Measurements from ENCODE around the gene CCL25. TPM values are rescaled to one million over a fixed set of nuclear protein-coding genes. Genes with fewer than 3 reads are reported as not detected.
"Not testable (repeated sequence)": the region's sequence is repeated elsewhere in the genome, so short reads cannot be mapped to it uniquely, and the experiment has no call there.

Gene CCL25
- not detected in 2 replicates for total RNA-seq (2014; rRNA removed; shearing (Covaris generic); ENCODE audit: low replicate concordance)

GRCh38 chr19:8052464-8052859 is at the start of gene CCL25:
CCL25 (plus strand) TSS chr19:8052760; CDS start chr19:8053050, 290 bp downstream.
- Histone ChIP-seq H3K27me3 (peaks cover 28% of the 10 kb centered on the region), H3K9me3 (peaks cover 5% of the 10 kb centered on the region; the same call in 1 of the 2 replicates), H3K4me3 (no peak within 1 kb of the TSS), H3K36me3 (no peaks in the 10 kb centered on the region)
- no peak for DNase-seq

- H3K9me3 ChIP-seq = 0 out of 2 replicates have a peak, but pooled peaks cover 2% of the 10 kb centered on the region
- DNase-seq = no peak
- peaks cover 47% of the 10 kb centered on the region for H3K36me3 ChIP-seq
- peak overlapping the region; percentile 82 for H3K4me3 ChIP-seq
- H3K27me3 ChIP-seq = no peaks in the 10 kb centered on the region
These were observed 48.6 kb upstream of the CCL25 start for GRCh38 chr19:8004001-8004400.

GRCh38 chr19:8004723-8005513 is 47.6 kb upstream of the CCL25 start:
- H3K27me3 ChIP-seq = no peaks in the 10 kb centered on the region
- H3K36me3 ChIP-seq = peaks cover 38% of the 10 kb centered on the region
- H3K4me3 ChIP-seq = peak overlapping the region; percentile 82
- DNase-seq = peak; percentile 32
- H3K9me3 ChIP-seq = 0 out of 2 replicates have a peak, but pooled peaks cover 2% of the 10 kb centered on the region

- peak; percentile 96 for DNase-seq
- Histone ChIP-seq H3K36me3 (peaks cover 30% of the 10 kb centered on the region), H3K9me3 (0 out of 2 replicates have a peak, but pooled peaks cover 2% of the 10 kb centered on the region), H3K27me3 (no peaks in the 10 kb centered on the region), H3K4me3 (peak within 1 kb of the TSS; percentile 100)
These were observed 46.9 kb upstream of the CCL25 start, which contains the start of gene ELAVL1 for GRCh38 chr19:8005534-8006256. ELAVL1 (minus strand) TSS chr19:8005641; CDS start chr19:7991815, 13,826 bp downstream.

- no peak for DNase-seq
- Histone ChIP-seq H3K4me3 (no peak overlapping the region), H3K27me3 (no peaks in the 10 kb centered on the region), H3K9me3 (no peaks in the 10 kb centered on the region), H3K36me3 (no peaks in the 10 kb centered on the region; the same call in 1 of the 2 replicates)
These were observed 34.8 kb upstream of the CCL25 start for GRCh38 chr19:8017808-8018207.

- no peaks in the 10 kb centered on the region; the same call in 1 of the 2 replicates for H3K27me3 ChIP-seq
- H3K36me3 ChIP-seq = no peaks in the 10 kb centered on the region
- H3K9me3 ChIP-seq = no peaks in the 10 kb centered on the region
- no peak for DNase-seq
- no peak overlapping the region for H3K4me3 ChIP-seq
These were observed 31.9 kb upstream of the CCL25 start for GRCh38 chr19:8020681-8021080.

- Histone ChIP-seq H3K9me3 (no peaks in the 10 kb centered on the region), H3K36me3 (no peaks in the 10 kb centered on the region), H3K27me3 (no peaks in the 10 kb centered on the region; the same call in 1 of the 2 replicates), H3K4me3 (no peak overlapping the region)
- DNase-seq = no peak
These were observed 31.2 kb upstream of the CCL25 start for GRCh38 chr19:8021374-8021773.

- Histone ChIP-seq H3K36me3 (no peaks in the 10 kb centered on the region), H3K4me3 (no peak overlapping the region), H3K9me3 (no peaks in the 10 kb centered on the region), H3K27me3 (no peaks in the 10 kb centered on the region; the same call in 1 of the 2 replicates)
- DNase-seq = no peak
These were observed 30.3 kb upstream of the CCL25 start for GRCh38 chr19:8022275-8022674.

GRCh38 chr19:8023371-8023770 is 29.2 kb upstream of the CCL25 start:
- H3K4me3 ChIP-seq = no peak overlapping the region
- no peak for DNase-seq
- no peaks in the 10 kb centered on the region for H3K36me3 ChIP-seq
- no peaks in the 10 kb centered on the region for H3K9me3 ChIP-seq
- H3K27me3 ChIP-seq = no peaks in the 10 kb centered on the region; the same call in 1 of the 2 replicates

- not testable (repeated sequence) for H3K9me3 ChIP-seq, H3K36me3 ChIP-seq, H3K4me3 ChIP-seq, DNase-seq, H3K27me3 ChIP-seq
These were observed 28.3 kb upstream of the CCL25 start for GRCh38 chr19:8024256-8024655.

GRCh38 chr19:8025316-8025715 is 27.2 kb upstream of the CCL25 start:
- H3K36me3 ChIP-seq = no peaks in the 10 kb centered on the region

GRCh38 chr19:8028951-8029491 is 23.5 kb upstream of the CCL25 start:
- Histone ChIP-seq H3K36me3 (no peaks in the 10 kb centered on the region), H3K27me3 (no peaks in the 10 kb centered on the region; the same call in 1 of the 2 replicates), H3K4me3 (no peak overlapping the region), H3K9me3 (no peaks in the 10 kb centered on the region)
- DNase-seq = no peak

More at GRCh38 chr19:8025316-8025715, 27.2 kb upstream of the CCL25 start:
- H3K4me3 ChIP-seq = no peak overlapping the region
- DNase-seq = no peak
- H3K27me3 ChIP-seq = no peaks in the 10 kb centered on the region; the same call in 1 of the 2 replicates
- no peaks in the 10 kb centered on the region for H3K9me3 ChIP-seq

- no peaks in the 10 kb centered on the region for H3K9me3 ChIP-seq
- H3K4me3 ChIP-seq = no peak overlapping the region
- no peaks in the 10 kb centered on the region for H3K36me3 ChIP-seq
- peak; percentile 60 for DNase-seq
- no peaks in the 10 kb centered on the region; the same call in 1 of the 2 replicates for H3K27me3 ChIP-seq
These were observed 21.6 kb upstream of the CCL25 start for GRCh38 chr19:8030960-8031359.

- H3K36me3 ChIP-seq, H3K27me3 ChIP-seq, DNase-seq, H3K9me3 ChIP-seq, H3K4me3 ChIP-seq: not testable (repeated sequence)
These were observed 19.0 kb upstream of the CCL25 start for GRCh38 chr19:8033287-8034177.

- peaks cover 6% of the 10 kb centered on the region for H3K27me3 ChIP-seq
- H3K36me3 ChIP-seq = no peaks in the 10 kb centered on the region
- no peaks in the 10 kb centered on the region for H3K9me3 ChIP-seq
- no peak for DNase-seq
- no peak overlapping the region for H3K4me3 ChIP-seq
These were observed 18.4 kb upstream of the CCL25 start for GRCh38 chr19:8034178-8034525.

GRCh38 chr19:8036434-8037099 is 16.0 kb upstream of the CCL25 start:
- H3K9me3 ChIP-seq = no peaks in the 10 kb centered on the region
- H3K27me3 ChIP-seq = peaks cover 6% of the 10 kb centered on the region
- H3K4me3 ChIP-seq = no peak overlapping the region
- H3K36me3 ChIP-seq = no peaks in the 10 kb centered on the region
- DNase-seq = no peak

Data from MG63 (cell line).